ENCODE results near the gene ENO3. TPM values are rescaled to one million over a fixed set of nuclear protein-coding genes. Genes with fewer than 3 reads are reported as not detected.

Gene ENO3
- total RNA-seq, 5 donors from 2014 or later (not counting 1 experiment from before 2014, with no cell fraction given): 31.0 to 38.4 (median 36.3) TPM

GRCh38 chr17:4939546-4939795, 11.4 kb upstream of the ENO3 start:
- Histone ChIP-seq H3K36me3 (ENCODE audit: control insufficient read depth in 2 of 2, extremely low read depth in 1 of 2, insufficient read depth in 1 of 2, low read length in 1 of 2) (peaks cover 11 to 41% of the 10 kb centered on the region in 2 donors), H3K4me3 (ENCODE audit: control insufficient read depth in 1 of 2, extremely low read depth in 1 of 2, low read length in 1 of 2) (peak overlapping the region; percentile 84 to 85), H3K4me1 (ENCODE audit: control insufficient read depth in 1 of 2, extremely low read depth in 1 of 2, insufficient read depth in 2 of 2, low read length in 2 of 2) (peaks cover 26 to 59% of the 10 kb centered on the region in 2 experiments), H3K27me3 (replicated peaks in 1 of 2; ENCODE audit: control insufficient read depth in 2 of 2, extremely low read depth in 1 of 2, insufficient read depth in 2 of 2, low read length in 1 of 2) (no peaks in the 10 kb centered on the region), H3K27ac (ENCODE audit: low read length) (peak overlapping the region; percentile 77), H3K9me3 (no peaks in the 10 kb centered on the region)
- no peaks in the 10 kb centered on the region for H3K27me3 Mint-ChIP-seq
- WGBS (ENCODE audit: insufficient coverage): 0% methylated on average over 16 of the region's 16 CpGs
- ATAC-seq (replicated peaks in 1 of 4): peak in 3 of 4 experiments; percentile 2 to 5 (median 3)
- H3K36me3 Mint-ChIP-seq: peaks cover 38% of the 10 kb centered on the region
- POLR2A ChIA-PET: interaction anchor here (0.6 to 1.5 kb wide), 3 partner anchors 28 to 217 kb away, joined by 3 to 8 read pairs (median 5); partner anchors contain the start of genes CHRNE (in 1 of the 2) and SPAG7 (in 1 of the 2)
- CTCF ChIA-PET: interaction anchor here (0.5 to 2.0 kb wide), 8 partner anchors 10 to 229 kb away, joined by 3 to 19 read pairs (median 4); partner anchors contain the start of genes ARRB2 (in 1 of the 2), C17orf107 (in 1 of the 2), CAMTA2 (in 1 of the 2) and SPAG7 (in 1 of the 2)
- peak overlapping the region; percentile 91 to 100 (median 94) for H3K4me3 Mint-ChIP-seq
- H3K9me3 Mint-ChIP-seq: no peaks in the 10 kb centered on the region
- H3K4me1 Mint-ChIP-seq: peaks cover 61 to 71% (median 62%) of the 10 kb centered on the region in 3 donors
- DNase-seq: peak in 2 of 35 experiments; percentile 16
- peak overlapping the region; percentile 86 to 96 for H3K27ac Mint-ChIP-seq

DNA sequence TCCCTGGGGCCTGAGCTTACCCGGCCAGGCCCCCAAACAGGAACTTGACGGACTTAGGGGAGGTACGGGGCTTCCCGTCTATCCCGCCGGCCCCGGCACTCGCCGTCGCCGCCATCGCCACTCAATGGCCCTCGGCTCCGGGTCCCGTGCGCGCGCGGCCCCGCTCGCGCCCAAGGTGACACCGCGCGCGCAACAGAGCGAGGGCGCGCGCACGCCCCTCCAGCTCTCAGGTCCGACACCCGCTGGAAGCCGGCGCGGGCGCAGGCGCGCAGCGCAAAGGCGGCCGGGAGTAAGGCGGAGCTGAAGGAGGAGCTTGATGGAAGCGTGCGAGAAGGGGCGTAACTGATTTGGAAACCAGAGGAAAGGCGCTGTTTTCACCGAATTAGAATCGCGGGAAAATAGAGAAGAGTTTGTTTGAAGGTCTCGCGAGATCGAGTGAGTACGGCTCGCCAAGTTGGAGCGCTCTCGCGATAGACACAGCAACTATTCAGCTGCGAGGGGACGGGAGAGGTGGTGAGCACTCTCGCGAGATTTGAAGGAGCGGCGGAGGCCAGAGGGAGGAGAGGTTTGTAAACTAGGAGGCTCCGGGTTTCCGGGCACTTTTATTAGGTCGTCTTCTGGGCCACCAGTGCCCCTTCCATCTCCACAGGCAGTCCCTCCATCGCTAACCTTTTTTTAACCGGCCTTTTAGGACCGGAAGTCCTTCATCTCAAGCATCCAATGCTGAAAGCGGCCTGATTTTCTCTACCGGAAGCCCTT, 10.9 kb upstream of the ENO3 start, which contains the start of the genes RNF167 and SLC25A11:
Gene RNF167, plus strand, starts transcription at position 473 of the 759 bp plus-strand sequence. CDS start 642 bp downstream, outside the sequence.
Gene SLC25A11, minus strand, starts transcription at position 251 of the 759 bp plus-strand sequence. Its CDS starts 136 bp downstream, at position 115.
- H3K27ac ChIP-seq (ENCODE audit: low read length): peak within 1 kb of the TSS; percentile 77
- H3K36me3 ChIP-seq (ENCODE audit: control insufficient read depth in 2 of 2, extremely low read depth in 1 of 2, insufficient read depth in 1 of 2, low read length in 1 of 2): peaks cover 11 to 46% of the 10 kb centered on the region in 2 donors
- peak within 1 kb of the TSS; percentile 85 to 99 for H3K4me3 ChIP-seq (ENCODE audit: control insufficient read depth in 1 of 2, extremely low read depth in 1 of 2, low read length in 1 of 2)
- H3K4me1 ChIP-seq (ENCODE audit: control insufficient read depth in 1 of 2, extremely low read depth in 1 of 2, insufficient read depth in 2 of 2, low read length in 2 of 2): peaks cover 31 to 61% of the 10 kb centered on the region in 2 experiments
- POLR2A ChIA-PET: interaction anchor here in 1 of 2 donors (0.6 to 1.5 kb wide), 3 partner anchors 8 to 37 kb away, joined by 5 to 8 read pairs (median 5); partner anchors contain the start of genes CHRNE, PFN1 and SPAG7
- no peaks in the 10 kb centered on the region for H3K9me3 ChIP-seq
- Mint-ChIP-seq H3K9me3 (no peaks in the 10 kb centered on the region), H3K27me3 (no peaks in the 10 kb centered on the region), H3K4me1 (peaks cover 63 to 73% (median 64%) of the 10 kb centered on the region in 3 donors), H3K36me3 (peaks cover 40% of the 10 kb centered on the region), H3K27ac (peak within 1 kb of the TSS; percentile 96 to 97), H3K4me3 (peak within 1 kb of the TSS; percentile 91 to 100 (median 94))
- H3K27me3 ChIP-seq (replicated peaks in 1 of 2; ENCODE audit: control insufficient read depth in 2 of 2, extremely low read depth in 1 of 2, insufficient read depth in 2 of 2, low read length in 1 of 2): no peaks in the 10 kb centered on the region
- ATAC-seq (replicated peaks in 1 of 4) (peak; percentile 81 to 88 (median 84)), DNase-seq (peak; percentile 87 to 99 (median 95))
- under 1% methylated on average over 63 of the region's 72 CpGs for WGBS (ENCODE audit: insufficient coverage)
- CTCF ChIA-PET: interaction anchor here (0.5 to 2.0 kb wide), 10 partner anchors 9 to 230 kb away, joined by 3 to 19 read pairs (median 4); partner anchors contain the start of genes ARRB2 (in 1 of the 2), C17orf107 (in 1 of the 2), CAMTA2 (in 1 of the 2) and SPAG7 (in 1 of the 2)

GRCh38 chr17:4940555-4941318, 10.2 kb upstream of the ENO3 start:
- H3K27me3 Mint-ChIP-seq: no peaks in the 10 kb centered on the region
- peaks cover 48% of the 10 kb centered on the region for H3K36me3 Mint-ChIP-seq
- DNase-seq (peak in 15 of 35 experiments; percentile 10 to 61 (median 28)), ATAC-seq (replicated peaks in 1 of 4) (peak in 1 of 4 experiments; percentile 9)
- H3K4me3 ChIP-seq (ENCODE audit: control insufficient read depth in 1 of 2, extremely low read depth in 1 of 2, low read length in 1 of 2): peak overlapping the region; percentile 85 to 99
- peak overlapping the region; percentile 75 for H3K27ac ChIP-seq (ENCODE audit: low read length)
- POLR2A ChIA-PET: interaction anchor here in 1 of 2 donors (0.6 to 1.5 kb wide), 3 partner anchors 7 to 38 kb away, joined by 5 to 8 read pairs (median 5); partner anchors contain the start of genes CHRNE, PFN1 and SPAG7
- WGBS (ENCODE audit: insufficient coverage): 0% methylated on average over 12 of the region's 29 CpGs
- no peaks in the 10 kb centered on the region for H3K9me3 ChIP-seq
- CTCF ChIA-PET: interaction anchor here in 1 of 2 donors (0.8 to 2.0 kb wide), 6 partner anchors 27 to 231 kb away, joined by 3 to 19 read pairs (median 4); partner anchors contain the start of genes ARRB2, C17orf107, CAMTA2 and SPAG7
- H3K9me3 Mint-ChIP-seq: no peaks in the 10 kb centered on the region
- peaks cover 36 to 68% of the 10 kb centered on the region in 2 experiments for H3K4me1 ChIP-seq (ENCODE audit: control insufficient read depth in 1 of 2, extremely low read depth in 1 of 2, insufficient read depth in 2 of 2, low read length in 2 of 2)
- H3K27me3 ChIP-seq (replicated peaks in 1 of 2; ENCODE audit: control insufficient read depth in 2 of 2, extremely low read depth in 1 of 2, insufficient read depth in 2 of 2, low read length in 1 of 2): no peaks in the 10 kb centered on the region
- peaks cover 11 to 53% of the 10 kb centered on the region in 2 donors for H3K36me3 ChIP-seq (ENCODE audit: control insufficient read depth in 2 of 2, extremely low read depth in 1 of 2, insufficient read depth in 1 of 2, low read length in 1 of 2)
- H3K4me3 Mint-ChIP-seq: peak overlapping the region; percentile 91 to 100 (median 94)
- H3K4me1 Mint-ChIP-seq: peaks cover 71 to 79% (median 72%) of the 10 kb centered on the region in 3 donors
- H3K27ac Mint-ChIP-seq: peak overlapping the region; percentile 96 to 97

DNA sequence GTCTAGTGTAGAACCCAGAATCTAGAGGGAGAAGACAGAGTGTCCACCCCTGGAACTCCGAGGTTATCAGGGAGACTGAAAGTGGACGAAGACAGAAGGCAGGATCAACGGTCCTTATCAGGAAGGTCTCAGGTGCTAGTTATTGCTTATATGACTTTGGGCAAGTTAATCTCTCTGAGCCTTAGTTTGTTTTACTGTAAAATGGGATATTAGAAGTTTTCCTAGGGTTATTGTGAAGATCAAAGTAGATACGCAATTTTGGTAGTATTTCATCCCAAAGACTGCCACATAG, 9.7 kb upstream of the ENO3 start:
- ATAC-seq (replicated peaks in 1 of 4): no peak
- CTCF ChIA-PET: no interaction called here
- POLR2A ChIA-PET: no interaction called here
- Histone ChIP-seq H3K9me3 (no peaks in the 10 kb centered on the region), H3K27me3 (replicated peaks in 1 of 2; ENCODE audit: control insufficient read depth in 2 of 2, extremely low read depth in 1 of 2, insufficient read depth in 2 of 2, low read length in 1 of 2) (no peaks in the 10 kb centered on the region), H3K36me3 (ENCODE audit: control insufficient read depth in 2 of 2, extremely low read depth in 1 of 2, insufficient read depth in 1 of 2, low read length in 1 of 2) (peaks cover 11 to 59% of the 10 kb centered on the region in 2 donors), H3K4me3 (ENCODE audit: control insufficient read depth in 1 of 2, extremely low read depth in 1 of 2, low read length in 1 of 2) (peak overlapping the region; percentile 85 to 99), H3K4me1 (ENCODE audit: control insufficient read depth in 1 of 2, extremely low read depth in 1 of 2, insufficient read depth in 2 of 2, low read length in 2 of 2) (peaks cover 37 to 74% of the 10 kb centered on the region in 2 experiments), H3K27ac (ENCODE audit: low read length) (peak overlapping the region; percentile 75)
- no peaks in the 10 kb centered on the region for H3K27me3 Mint-ChIP-seq
- no peaks in the 10 kb centered on the region for H3K9me3 Mint-ChIP-seq
- peak overlapping the region; percentile 96 to 97 for H3K27ac Mint-ChIP-seq
- H3K4me3 Mint-ChIP-seq: peak overlapping the region; percentile 91 to 100 (median 94)
- 0% methylated on average over 3 of the region's 4 CpGs for WGBS (ENCODE audit: insufficient coverage)
- peaks cover 47% of the 10 kb centered on the region for H3K36me3 Mint-ChIP-seq
- DNase-seq: no peak
- H3K4me1 Mint-ChIP-seq: peaks cover 72 to 79% (median 77%) of the 10 kb centered on the region in 3 donors

- Mint-ChIP-seq H3K27ac (peak overlapping the region; percentile 96 to 97), H3K36me3 (peaks cover 50% of the 10 kb centered on the region), H3K4me3 (peak overlapping the region; percentile 91 to 100 (median 94)), H3K27me3 (no peaks in the 10 kb centered on the region), H3K9me3 (no peaks in the 10 kb centered on the region), H3K4me1 (peaks cover 74 to 79% (median 79%) of the 10 kb centered on the region in 3 donors)
- Histone ChIP-seq H3K4me3 (ENCODE audit: control insufficient read depth in 1 of 2, extremely low read depth in 1 of 2, low read length in 1 of 2) (peak overlapping the region; percentile 60 to 100), H3K9me3 (no peaks in the 10 kb centered on the region), H3K27ac (ENCODE audit: low read length) (peak overlapping the region; percentile 97), H3K36me3 (ENCODE audit: control insufficient read depth in 2 of 2, extremely low read depth in 1 of 2, insufficient read depth in 1 of 2, low read length in 1 of 2) (peaks cover 8 to 58% of the 10 kb centered on the region in 2 donors), H3K27me3 (replicated peaks in 1 of 2; ENCODE audit: control insufficient read depth in 2 of 2, extremely low read depth in 1 of 2, insufficient read depth in 2 of 2, low read length in 1 of 2) (no peaks in the 10 kb centered on the region), H3K4me1 (ENCODE audit: control insufficient read depth in 1 of 2, extremely low read depth in 1 of 2, insufficient read depth in 2 of 2, low read length in 2 of 2) (peaks cover 39 to 76% of the 10 kb centered on the region in 2 experiments)
- no peak for ATAC-seq (replicated peaks in 1 of 4)
- ChIA-PET POLR2A (no interaction called here), CTCF (no interaction called here)
- 100% methylated on average over 1 of the region's 13 CpGs for WGBS (ENCODE audit: insufficient coverage)
- no peak for DNase-seq
Measured at GRCh38 chr17:4942760-4943508, 8.0 kb upstream of the ENO3 start.

Data from T-cell (primary cell).